RWPE2 (cell line): ENCODE data around the gene BCL7A.

Source experiments
- ATAC-seq: fragments of 200-7000 bp; cut with Tn5 transposase; 3 replicates; pipeline ENCODE4 v1.9.1; 2021; ENCODE audit warnings: low read depth
- DNase-seq: peaks from one replicate; pipeline ENCODE4 v3.0.0-alpha.2; 2020; ENCODE audit warnings: low spot score
- H3K27ac ChIP-seq: fragments of 450-650 bp; 2 replicates; pipeline ENCODE4 v1.5.1; 2017; ENCODE audit warnings: mild to moderate bottlenecking; ENCODE audit not compliant: poor library complexity, severe bottlenecking
- H3K27me3 ChIP-seq: fragments of 250-450 bp; sonication (Bioruptor Pico); 2 replicates; pipeline ENCODE4 v1.5.1; 2021; ENCODE audit warnings: mild to moderate bottlenecking, moderate library complexity; ENCODE audit not compliant: insufficient read depth, poor library complexity, severe bottlenecking
- H3K36me3 ChIP-seq: fragments of 250-450 bp; sonication (Bioruptor Pico); 2 replicates; pipeline ENCODE4 v1.5.1; 2020; ENCODE audit warnings: low read depth, mild to moderate bottlenecking, moderate library complexity
- H3K4me1 ChIP-seq: fragments of 250-450 bp; sonication (Bioruptor Pico); 2 replicates; pipeline ENCODE4 v1.5.1; 2021; ENCODE audit warnings: mild to moderate bottlenecking, moderate library complexity; ENCODE audit not compliant: insufficient read depth, poor library complexity, severe bottlenecking
- H3K4me3 ChIP-seq: fragments of 250-450 bp; sonication (Bioruptor Pico); 2 replicates; pipeline ENCODE4 v1.5.1; 2021; ENCODE audit warnings: mild to moderate bottlenecking, moderate library complexity; ENCODE audit not compliant: severe bottlenecking
- H3K9me3 ChIP-seq: fragments of 250-450 bp; sonication (Bioruptor Pico); 2 replicates; pipeline ENCODE4 v1.5.1; 2021; ENCODE audit warnings: mild to moderate bottlenecking, moderate library complexity; ENCODE audit not compliant: severe bottlenecking
- TF ChIP-seq, protein P1 (sequence below): fragments of 450-650 bp; IDR thresholded peaks from one replicate; pipeline ENCODE4 v1.5.1; 2017; ENCODE audit warnings: mild to moderate bottlenecking, moderate library complexity; ENCODE audit not compliant: poor library complexity, severe bottlenecking

The BCL7A gene

DNA sequence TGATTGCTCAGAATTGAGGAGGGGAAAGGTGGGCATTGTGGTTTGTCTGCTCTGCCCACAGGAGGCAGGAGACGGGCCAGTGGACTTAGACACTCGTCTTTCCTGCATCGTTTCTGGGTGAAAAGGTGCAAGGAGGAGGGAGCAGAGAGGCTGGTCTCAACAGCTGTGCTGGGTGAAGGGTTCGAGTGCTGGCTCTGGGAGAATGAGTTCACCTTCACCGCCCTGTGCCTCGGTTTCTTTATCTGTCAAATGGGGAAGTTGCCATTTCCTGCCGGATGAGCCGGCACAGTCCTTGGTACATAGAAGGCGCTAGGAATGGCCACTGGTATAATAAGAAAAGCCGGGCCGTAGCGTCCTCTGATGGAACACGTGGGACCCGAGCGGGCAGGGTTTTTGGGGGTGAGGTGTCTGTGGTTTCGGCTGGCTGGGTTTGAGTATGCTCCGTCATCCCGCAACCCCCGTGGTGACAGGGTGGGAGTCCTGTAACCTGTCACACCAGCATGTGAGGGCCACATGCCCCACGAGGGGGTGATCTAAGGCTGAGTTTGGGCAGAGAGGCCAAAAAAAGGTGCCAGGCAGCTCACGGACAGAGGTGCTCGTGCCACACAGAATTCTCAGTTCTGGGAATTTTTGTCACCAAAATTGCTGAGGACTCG, 7.3 kb downstream of the BCL7A start:
- DNase-seq (no peak), ATAC-seq (no peak)
- Histone ChIP-seq H3K27ac (peak overlapping the region; percentile 63), H3K27me3 (no peaks in the 10 kb centered on the region), H3K9me3 (no peaks in the 10 kb centered on the region), H3K36me3 (peaks cover 12% of the 10 kb centered on the region), H3K4me3 (no peak overlapping the region), H3K4me1 (peaks cover 27% of the 10 kb centered on the region)
- TF ChIP-seq, protein P1, sequence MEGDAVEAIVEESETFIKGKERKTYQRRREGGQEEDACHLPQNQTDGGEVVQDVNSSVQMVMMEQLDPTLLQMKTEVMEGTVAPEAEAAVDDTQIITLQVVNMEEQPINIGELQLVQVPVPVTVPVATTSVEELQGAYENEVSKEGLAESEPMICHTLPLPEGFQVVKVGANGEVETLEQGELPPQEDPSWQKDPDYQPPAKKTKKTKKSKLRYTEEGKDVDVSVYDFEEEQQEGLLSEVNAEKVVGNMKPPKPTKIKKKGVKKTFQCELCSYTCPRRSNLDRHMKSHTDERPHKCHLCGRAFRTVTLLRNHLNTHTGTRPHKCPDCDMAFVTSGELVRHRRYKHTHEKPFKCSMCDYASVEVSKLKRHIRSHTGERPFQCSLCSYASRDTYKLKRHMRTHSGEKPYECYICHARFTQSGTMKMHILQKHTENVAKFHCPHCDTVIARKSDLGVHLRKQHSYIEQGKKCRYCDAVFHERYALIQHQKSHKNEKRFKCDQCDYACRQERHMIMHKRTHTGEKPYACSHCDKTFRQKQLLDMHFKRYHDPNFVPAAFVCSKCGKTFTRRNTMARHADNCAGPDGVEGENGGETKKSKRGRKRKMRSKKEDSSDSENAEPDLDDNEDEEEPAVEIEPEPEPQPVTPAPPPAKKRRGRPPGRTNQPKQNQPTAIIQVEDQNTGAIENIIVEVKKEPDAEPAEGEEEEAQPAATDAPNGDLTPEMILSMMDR = no peak

DNA sequence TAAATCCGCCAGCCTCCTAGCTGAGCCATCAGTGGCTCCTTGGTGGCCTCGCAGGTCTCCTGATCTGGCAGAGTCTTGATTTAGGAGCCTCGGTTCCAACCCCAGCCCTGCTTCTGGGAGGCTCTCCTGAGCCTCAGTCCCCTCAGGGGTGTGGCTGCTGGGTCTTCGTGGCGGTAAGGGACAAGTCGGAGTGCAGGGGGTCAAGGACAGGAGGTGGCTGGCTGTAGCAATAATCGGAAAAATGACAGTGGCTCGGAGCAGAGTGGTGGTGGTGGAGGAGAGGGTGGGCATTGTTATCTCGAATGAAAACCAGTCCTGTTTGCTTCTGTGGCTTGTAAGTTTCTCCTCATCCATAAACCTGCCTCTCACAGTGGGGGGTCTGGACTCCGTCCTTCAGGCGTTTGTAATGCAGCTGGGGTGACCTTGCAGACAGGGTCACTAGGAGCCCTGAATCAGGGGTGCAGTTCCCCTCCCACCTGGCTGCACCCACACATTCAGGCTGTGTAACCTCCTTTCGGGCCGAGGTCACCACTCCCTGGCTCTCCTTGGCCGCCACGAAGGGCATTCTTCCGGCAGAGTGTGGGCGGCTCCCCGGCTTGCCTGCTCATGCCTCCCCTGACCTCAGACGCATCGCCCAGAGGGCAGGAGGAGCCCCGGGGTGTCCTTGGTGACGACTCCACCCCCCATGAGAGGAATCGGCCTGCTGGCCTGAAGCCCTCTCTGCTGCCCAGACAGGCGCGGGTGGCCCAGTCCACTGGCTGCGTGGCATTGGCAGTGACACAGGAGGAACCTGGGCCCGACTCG, 8.1 kb downstream of the BCL7A start:
- ATAC-seq (peak; percentile 88), DNase-seq (no peak)
- H3K27ac ChIP-seq = peak overlapping the region; percentile 63
- H3K9me3 ChIP-seq = no peaks in the 10 kb centered on the region
- peaks cover 13% of the 10 kb centered on the region for H3K36me3 ChIP-seq
- H3K4me1 ChIP-seq = peaks cover 26% of the 10 kb centered on the region
- TF ChIP-seq, protein P1 = no peak
- no peaks in the 10 kb centered on the region for H3K27me3 ChIP-seq
- H3K4me3 ChIP-seq = no peak overlapping the region

DNA sequence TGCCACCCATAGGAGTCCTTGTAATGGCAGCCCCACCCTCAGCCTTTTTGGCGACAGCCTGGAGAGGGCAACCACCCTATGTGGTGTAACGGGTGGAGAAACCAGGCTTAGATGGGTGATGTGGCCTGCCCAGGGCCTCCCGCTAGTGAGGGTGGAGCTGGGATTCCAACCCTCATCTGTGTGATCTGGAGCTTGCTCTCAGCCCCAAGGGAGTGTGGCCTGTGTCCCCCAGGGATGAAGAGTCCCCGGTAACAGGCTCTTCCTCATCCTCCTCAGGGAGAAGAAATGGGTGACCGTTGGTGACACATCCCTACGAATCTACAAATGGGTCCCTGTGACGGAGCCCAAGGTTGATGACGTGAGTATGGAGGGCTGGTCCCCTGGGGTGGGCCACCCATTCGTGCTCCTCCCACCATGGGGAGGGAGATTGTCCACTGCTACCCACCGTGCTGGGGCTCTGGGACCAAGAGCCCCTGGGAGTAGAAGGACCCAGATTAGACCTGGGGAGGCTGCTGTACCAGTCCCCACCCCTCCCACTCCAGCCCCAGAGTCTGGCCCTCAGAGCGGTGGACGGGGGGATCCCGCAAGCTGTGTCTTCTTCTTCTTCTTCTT, 8.8 kb downstream of the BCL7A start:
- DNase-seq (no peak), ATAC-seq (no peak; the same call in 2 of the 3 replicates)
- Histone ChIP-seq H3K4me3 (no peak overlapping the region), H3K27me3 (no peaks in the 10 kb centered on the region), H3K27ac (peak overlapping the region; percentile 63), H3K4me1 (peaks cover 32% of the 10 kb centered on the region), H3K9me3 (no peaks in the 10 kb centered on the region), H3K36me3 (peaks cover 20% of the 10 kb centered on the region)
- TF ChIP-seq, protein P1 = no peak

DNA sequence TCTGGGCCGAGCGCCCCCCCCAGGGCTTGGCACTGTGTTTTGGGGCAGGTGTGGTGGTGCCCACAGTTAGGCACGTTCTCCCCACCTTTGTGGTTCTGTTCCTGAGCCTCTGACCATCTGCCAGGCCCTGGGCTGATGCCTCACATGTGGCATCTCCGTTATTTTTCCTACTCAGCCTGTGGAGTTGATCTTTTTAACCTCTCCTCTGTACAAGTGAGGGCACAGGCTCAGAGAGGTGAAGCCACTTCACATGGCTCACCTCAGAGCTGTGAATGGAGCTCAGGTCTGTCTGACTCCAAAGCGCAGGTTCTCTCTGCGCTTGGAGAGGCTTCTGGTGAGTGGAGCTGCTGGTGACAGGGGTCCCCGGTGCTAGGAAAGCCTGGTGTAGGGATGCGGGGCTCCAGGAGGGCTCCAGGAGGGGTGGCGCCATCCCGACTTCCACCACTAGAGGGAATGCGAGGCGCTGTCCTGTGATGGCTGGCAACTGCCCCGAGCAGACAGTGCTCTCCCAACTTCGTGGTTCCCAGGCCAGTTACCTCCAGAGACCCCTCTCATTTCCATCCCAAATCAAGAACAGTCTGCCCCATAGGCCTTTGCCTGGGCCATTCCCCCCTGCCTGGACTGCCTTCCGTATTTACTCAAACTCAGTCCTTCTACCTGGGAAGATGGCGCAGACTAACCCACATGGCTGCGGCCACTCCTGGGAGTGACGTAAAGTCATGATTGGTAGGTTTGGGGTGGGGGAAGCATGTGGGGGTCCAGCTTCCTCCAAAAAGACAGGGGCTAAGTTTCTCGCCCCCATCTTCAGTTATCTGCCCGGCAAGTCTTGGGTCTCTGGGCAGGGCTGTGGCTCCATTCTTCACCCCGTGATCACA, 9.9 kb downstream of the BCL7A start:
- Histone ChIP-seq H3K27ac (no peak overlapping the region), H3K36me3 (peaks cover 28% of the 10 kb centered on the region), H3K9me3 (no peaks in the 10 kb centered on the region), H3K4me3 (no peak overlapping the region), H3K4me1 (peaks cover 33% of the 10 kb centered on the region), H3K27me3 (no peaks in the 10 kb centered on the region)
- ATAC-seq = 0 out of 3 replicates have a peak, but pooled peaks have one; percentile 37
- no peak for DNase-seq
- TF ChIP-seq, protein P1 = peak; percentile 63
